ENCODE results near the gene MCF2L.
"Not testable (repeated sequence)": the region's sequence is repeated elsewhere in the genome, so short reads cannot be mapped to it uniquely, and the experiment has no call there.

The MCF2L gene

GRCh38 chr13:113077953-113078901 lies 109.2 kb downstream of the MCF2L start:
- H3K4me3 ChIP-seq (ENCODE audit: low read depth, low read length) = no peak overlapping the region
- no peak for DNase-seq (ENCODE audit: low read depth, low spot score)
- TF ChIP-seq, protein P1, sequence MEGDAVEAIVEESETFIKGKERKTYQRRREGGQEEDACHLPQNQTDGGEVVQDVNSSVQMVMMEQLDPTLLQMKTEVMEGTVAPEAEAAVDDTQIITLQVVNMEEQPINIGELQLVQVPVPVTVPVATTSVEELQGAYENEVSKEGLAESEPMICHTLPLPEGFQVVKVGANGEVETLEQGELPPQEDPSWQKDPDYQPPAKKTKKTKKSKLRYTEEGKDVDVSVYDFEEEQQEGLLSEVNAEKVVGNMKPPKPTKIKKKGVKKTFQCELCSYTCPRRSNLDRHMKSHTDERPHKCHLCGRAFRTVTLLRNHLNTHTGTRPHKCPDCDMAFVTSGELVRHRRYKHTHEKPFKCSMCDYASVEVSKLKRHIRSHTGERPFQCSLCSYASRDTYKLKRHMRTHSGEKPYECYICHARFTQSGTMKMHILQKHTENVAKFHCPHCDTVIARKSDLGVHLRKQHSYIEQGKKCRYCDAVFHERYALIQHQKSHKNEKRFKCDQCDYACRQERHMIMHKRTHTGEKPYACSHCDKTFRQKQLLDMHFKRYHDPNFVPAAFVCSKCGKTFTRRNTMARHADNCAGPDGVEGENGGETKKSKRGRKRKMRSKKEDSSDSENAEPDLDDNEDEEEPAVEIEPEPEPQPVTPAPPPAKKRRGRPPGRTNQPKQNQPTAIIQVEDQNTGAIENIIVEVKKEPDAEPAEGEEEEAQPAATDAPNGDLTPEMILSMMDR (IDR thresholded peaks at IDR 0.05; ENCODE audit: low read depth, low read length) = no peak
- in situ Hi-C loops (cut with HindIII; ENCODE audit: low sequenced_read_pairs) = no loop called here

DNA sequence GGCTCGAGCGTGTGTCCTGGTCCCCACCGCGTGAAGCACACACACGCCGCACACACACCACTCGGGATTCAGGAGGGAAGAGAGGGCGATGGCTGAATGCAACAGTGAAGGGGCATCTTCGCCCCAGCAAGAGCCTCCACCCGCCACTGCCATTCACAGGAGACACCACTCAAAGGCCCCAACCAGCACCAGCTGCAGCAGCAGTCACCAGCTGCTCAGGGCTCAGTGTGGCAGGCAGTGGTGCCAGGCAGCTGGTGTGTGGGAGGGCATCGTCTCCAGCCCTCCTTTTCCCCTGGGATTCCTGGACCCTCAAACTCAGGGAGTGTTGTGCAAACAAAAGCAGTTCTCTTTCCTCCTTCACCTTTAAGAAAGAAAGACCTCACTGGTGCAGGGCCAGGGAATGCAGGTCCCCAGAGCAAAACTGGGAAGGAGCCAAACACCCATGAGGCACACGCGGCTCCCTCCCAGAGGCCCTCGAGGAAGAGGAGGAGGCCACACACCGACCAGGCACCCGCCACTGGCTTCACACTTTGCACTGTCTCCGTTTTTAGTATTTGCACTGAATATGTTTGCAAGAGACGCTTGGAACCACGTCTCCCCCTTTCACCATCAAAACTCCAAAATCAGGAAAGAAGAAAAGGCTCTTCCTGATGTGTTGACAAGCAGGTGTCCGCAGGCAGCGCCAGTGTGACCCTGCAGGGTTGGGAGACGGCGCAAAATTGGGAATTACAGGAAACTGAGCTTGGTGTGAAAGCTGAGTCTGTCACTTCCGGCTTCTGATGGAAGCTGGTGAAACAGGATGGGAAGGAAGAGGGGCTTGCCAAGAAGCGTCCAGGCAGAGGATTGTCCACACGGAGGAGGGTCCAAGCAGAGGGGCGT lies 110.1 kb downstream of the MCF2L start:
- TF ChIP-seq, protein P1 (IDR thresholded peaks at IDR 0.05; ENCODE audit: low read depth, low read length) = no peak
- in situ Hi-C loops (cut with HindIII; ENCODE audit: low sequenced_read_pairs) = no loop called here
- DNase-seq (ENCODE audit: low read depth, low spot score) = no peak
- H3K4me3 ChIP-seq (ENCODE audit: low read depth, low read length) = no peak overlapping the region

DNA sequence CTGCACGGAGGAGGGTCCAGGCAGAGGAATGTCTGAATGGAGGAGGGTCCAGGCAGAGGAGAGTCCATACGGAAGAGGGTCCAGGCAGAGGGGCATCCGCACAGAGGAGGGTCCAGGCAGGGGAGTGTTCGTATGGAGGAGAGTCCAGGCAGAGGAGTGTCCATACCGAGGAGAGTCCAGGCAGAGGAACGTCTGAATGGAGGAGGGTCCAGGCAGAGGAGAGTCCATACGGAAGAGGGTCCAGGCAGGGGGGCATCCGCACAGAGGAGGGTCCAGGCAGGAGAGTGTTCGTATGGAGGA lies 110.7 kb downstream of the MCF2L start:
- DNase-seq (ENCODE audit: low read depth, low spot score); H3K4me3 ChIP-seq (ENCODE audit: low read depth, low read length); in situ Hi-C loops (cut with HindIII; ENCODE audit: low sequenced_read_pairs): not testable (repeated sequence)

- no peak overlapping the region for H3K4me3 ChIP-seq (ENCODE audit: low read depth, low read length)
- DNase-seq (ENCODE audit: low read depth, low spot score) = no peak
- in situ Hi-C loops (cut with HindIII; ENCODE audit: low sequenced_read_pairs) = no loop called here
- TF ChIP-seq, protein P1 (IDR thresholded peaks at IDR 0.05; ENCODE audit: low read depth, low read length) = no peak
Measured at GRCh38 chr13:113080361-113080831, 111.4 kb downstream of the MCF2L start.

DNA sequence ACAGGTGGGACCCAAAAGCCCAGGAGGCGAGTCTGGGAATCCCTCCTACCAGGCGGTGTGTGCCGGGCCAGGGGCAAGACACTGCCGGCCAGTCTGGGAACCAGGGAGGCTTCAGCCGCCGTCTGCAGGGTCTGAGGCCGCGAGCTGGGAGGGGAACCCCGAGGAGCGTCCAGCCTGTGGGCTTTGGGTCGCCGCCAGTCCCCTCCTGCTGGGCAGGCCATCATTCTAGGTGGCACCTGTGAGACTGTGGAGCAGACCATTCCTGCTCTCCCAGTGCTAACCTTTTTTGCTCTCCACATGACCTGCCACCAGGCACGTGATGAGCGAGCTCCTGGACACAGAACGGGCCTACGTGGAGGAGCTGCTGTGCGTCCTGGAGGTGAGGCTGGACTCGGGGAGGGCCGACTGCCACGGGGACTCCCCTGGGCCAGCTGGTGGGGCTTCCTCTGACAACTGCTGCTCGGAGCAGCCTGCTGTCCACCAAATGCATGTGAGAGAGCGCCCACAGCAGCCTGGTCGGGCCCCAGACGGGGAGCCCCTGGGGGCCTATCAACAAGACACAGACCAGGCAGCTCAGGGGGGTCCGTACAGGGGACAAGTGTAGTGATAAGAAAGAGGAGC lies 112.0 kb downstream of the MCF2L start:
- TF ChIP-seq, protein P1 (IDR thresholded peaks at IDR 0.05; ENCODE audit: low read depth, low read length) = no peak
- DNase-seq (ENCODE audit: low read depth, low spot score) = no peak

DNA sequence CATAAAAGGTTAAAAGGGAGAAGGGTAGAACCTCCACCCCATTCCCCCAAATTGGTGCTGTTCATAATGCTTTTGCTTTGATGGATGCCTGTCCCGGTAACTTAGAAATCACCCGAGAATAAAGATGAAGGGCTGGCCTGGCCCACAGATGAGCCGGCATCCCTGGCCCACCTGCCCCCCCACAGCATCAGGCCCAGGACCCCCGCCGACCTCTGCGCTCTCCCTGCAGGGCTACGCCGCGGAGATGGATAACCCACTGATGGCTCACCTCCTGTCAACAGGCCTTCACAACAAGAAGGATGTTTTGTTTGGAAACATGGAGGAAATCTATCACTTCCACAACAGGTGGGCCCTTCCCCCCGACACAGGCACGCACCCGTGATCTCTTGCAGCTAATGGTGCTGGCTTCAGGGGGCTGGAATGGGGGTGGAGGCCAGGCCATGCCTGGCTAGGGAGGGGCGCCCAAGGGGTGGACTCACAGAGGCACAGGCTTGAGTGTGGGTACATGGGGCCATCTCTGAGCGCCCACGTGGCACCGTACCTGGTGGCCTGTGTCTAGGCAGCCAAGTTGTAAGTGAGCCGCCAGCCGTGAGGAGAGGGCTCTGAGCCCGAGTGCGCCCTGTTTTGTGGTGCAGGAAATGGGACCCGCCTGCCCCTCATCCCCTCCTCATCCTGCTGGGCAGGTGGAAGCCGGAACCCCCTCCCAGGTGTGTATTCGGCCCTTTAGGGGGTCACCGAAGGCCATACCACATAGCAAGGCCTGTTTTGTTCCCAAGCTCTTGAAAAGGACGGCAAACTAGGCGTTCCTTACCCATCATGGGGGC lies 113.4 kb downstream of the MCF2L start:
- H3K4me3 ChIP-seq (ENCODE audit: low read depth, low read length) = no peak overlapping the region
- in situ Hi-C loops (cut with HindIII; ENCODE audit: low sequenced_read_pairs) = no loop called here
- no peak for DNase-seq (ENCODE audit: low read depth, low spot score)
- TF ChIP-seq, protein P1 (IDR thresholded peaks at IDR 0.05; ENCODE audit: low read depth, low read length) = no peak

More for the DNA sequence above, 112.0 kb downstream of the MCF2L start:
- H3K4me3 ChIP-seq (ENCODE audit: low read depth, low read length) = no peak overlapping the region
- in situ Hi-C loops (cut with HindIII; ENCODE audit: low sequenced_read_pairs) = no loop called here

Data from astrocyte of the spinal cord (primary cell).